Aorta (tissue), 5 donors: ENCODE measurements around the gene PLA2G3. TPM values are rescaled to one million over a fixed set of nuclear protein-coding genes. Genes with fewer than 3 reads are reported as not detected.

Experiments used
- ATAC-seq: fragments of 200-7000 bp; cut with Tn5 transposase; one replicate; pipeline ENCODE4 v1.9.1; 2022; ENCODE audit warnings: moderate library complexity; ENCODE audit not compliant: low FRiP score
- DNase-seq, 2 donors: peaks; one replicate each; pipeline ENCODE4 v3.0.0-alpha.2; 2020
- H3K27ac ChIP-seq, 2 donors: one replicate each; pipeline ENCODE4 v1.5.1; 2013; ENCODE audit warnings: low read length in 2 of 2, mild to moderate bottlenecking in 2 of 2, moderate library complexity in 2 of 2, control low read depth in 1 of 2, inconsistent platforms in 1 of 2, low read depth in 1 of 2
- H3K27me3 ChIP-seq, 2 donors: one replicate each; pipeline ENCODE4 v1.6.1; 2013; ENCODE audit warnings: control low read depth in 1 of 2, low read length in 1 of 2, mild to moderate bottlenecking in 1 of 2, moderate library complexity in 1 of 2; ENCODE audit not compliant: insufficient read depth in 2 of 2, control insufficient read depth in 1 of 2
- H3K36me3 ChIP-seq, 2 donors: one replicate each; pipeline ENCODE4 v1.6.1; 2013; ENCODE audit warnings: control low read depth in 1 of 2, low read length in 1 of 2, mild to moderate bottlenecking in 1 of 2; ENCODE audit not compliant: insufficient read depth in 2 of 2, control insufficient read depth in 1 of 2
- H3K4me1 ChIP-seq, 2 donors: one replicate each; pipeline ENCODE4 v1.6.1; 2013; ENCODE audit warnings: low read length in 2 of 2, control low read depth in 1 of 2, mild to moderate bottlenecking in 1 of 2, moderate library complexity in 1 of 2; ENCODE audit not compliant: insufficient read depth in 2 of 2, control insufficient read depth in 1 of 2
- H3K4me3 ChIP-seq, 2 donors: one replicate each; pipeline ENCODE4 v1.5.1; 2013; ENCODE audit warnings: low read length in 2 of 2, control low read depth in 1 of 2, mild to moderate bottlenecking in 1 of 2
- H3K9me3 ChIP-seq: one replicate; pipeline ENCODE4 v1.6.1; 2013; ENCODE audit warnings: mild to moderate bottlenecking, low read length; ENCODE audit not compliant: control insufficient read depth
- WGBS, 2 donors: extraction: QIAGEN DNeasy Blood & Tissue Kit; methylation state at CpG; one replicate each; pipeline ENCODE4 v1.1.7; 2013; 5-methylcytosine and 5-hydroxymethylcytosine counted together
- intact Hi-C, 2 donors: fragments of 100-400 bp; cut with DNase I; formaldehyde crosslinking; loops; one replicate each; pipeline versions ENCODE4 v1.14.2 to v1.15.0; 2022
- polyA plus RNA-seq, 2 donors: library from polyadenylated mRNA; stranded (reverse); fragments of 200-250 nt; gene quantifications; one replicate each; pipeline ENCODE4 v1.2.3, GENCODE V29; 2013
- total RNA-seq, 2 donors: library from RNA; stranded (reverse); fragmentation: NEBNext Ultra II Directional; extraction: Animal tissue kit (Norgen Biotek cat#: 25700); gene quantifications; one replicate each; pipeline ENCODE4 v1.2.1, GENCODE V29; 2021
- donor health status: healthy with polysubstance abuse.
- donor health status: Bipolar disorder and iron deficiency.
- donor health status: DM: no; HTN: no; CAD: no.
- donor health status: DM: no; HTN: no; CAD: no.
- donor health status: DM: yes; HTN: yes; CAD: no.

The PLA2G3 gene
- total and polyA plus RNA-seq, 4 donors: 0.33 TPM; not detected in 3

- peaks cover 0 to 3% of the 10 kb centered on the region in 2 donors for H3K4me1 ChIP-seq
- H3K9me3 ChIP-seq: no peaks in the 10 kb centered on the region
- H3K4me3 ChIP-seq: no peak overlapping the region
- DNase-seq (no peak), ATAC-seq (no peak)
- H3K27me3 ChIP-seq: no peaks in the 10 kb centered on the region
- no peaks in the 10 kb centered on the region for H3K36me3 ChIP-seq
- intact Hi-C loops: loop anchor here in 1 of 2 donors (5.0 kb wide), 1 partner anchor 66 kb away; no protein-coding TSS in a partner anchor
- WGBS, 2 donors: 71% methylated on average over 3 of the region's 3 CpGs
- H3K27ac ChIP-seq: peak overlapping the region; percentile 37 to 91
Observed at GRCh38 chr22:31153357-31153756, 13.0 kb upstream of the PLA2G3 start.

GRCh38 chr22:31151872-31152271, 11.6 kb upstream of the PLA2G3 start:
- intact Hi-C loops: loop anchor here in 1 of 2 donors (5.0 kb wide), 1 partner anchor 65 kb away; no protein-coding TSS in a partner anchor
- no peak overlapping the region for H3K27ac ChIP-seq

GRCh38 chr22:31150615-31151014, 10.3 kb upstream of the PLA2G3 start:
- intact Hi-C loops: loop anchor here in 1 of 2 donors (5.0 kb wide), 1 partner anchor 63 kb away; no protein-coding TSS in a partner anchor
- WGBS, 2 donors: 76 to 91% methylated on average over 3 of the region's 3 CpGs
- no peak for DNase-seq

More at GRCh38 chr22:31151872-31152271, 11.6 kb upstream of the PLA2G3 start:
- no peaks in the 10 kb centered on the region for H3K9me3 ChIP-seq
- H3K36me3 ChIP-seq: no peaks in the 10 kb centered on the region
- peaks cover 0 to 3% of the 10 kb centered on the region in 2 donors for H3K4me1 ChIP-seq
- H3K27me3 ChIP-seq: no peaks in the 10 kb centered on the region
- DNase-seq (no peak), ATAC-seq (no peak)
- no peak overlapping the region for H3K4me3 ChIP-seq
- WGBS, 2 donors: 94 to 95% methylated on average over 2 of the region's 2 CpGs

GRCh38 chr22:31148953-31149627, 8.8 kb upstream of the PLA2G3 start:
- H3K4me1 ChIP-seq: peaks cover 0 to 3% of the 10 kb centered on the region in 2 donors
- no peak overlapping the region for H3K4me3 ChIP-seq
- 24 to 34% methylated on average over 5 of the region's 5 CpGs for WGBS, 2 donors
- H3K9me3 ChIP-seq: no peaks in the 10 kb centered on the region
- H3K36me3 ChIP-seq: no peaks in the 10 kb centered on the region
- H3K27ac ChIP-seq: peak overlapping the region; percentile 89 to 97
- intact Hi-C loops: loop anchor here (2.0 to 10.0 kb wide), 5 partner anchors 42 to 514 kb away; partner anchors contain the start of genes SELENOM (in 2 of the 2) and SLC35E4 (in 1 of the 2)
- DNase-seq (peak; percentile 80 to 86), ATAC-seq (peak; percentile 95)
- H3K27me3 ChIP-seq: no peaks in the 10 kb centered on the region

More at GRCh38 chr22:31150615-31151014, 10.3 kb upstream of the PLA2G3 start:
- Histone ChIP-seq H3K4me1 (peaks cover 0 to 3% of the 10 kb centered on the region in 2 donors), H3K27ac (no peak overlapping the region), H3K36me3 (no peaks in the 10 kb centered on the region), H3K9me3 (no peaks in the 10 kb centered on the region), H3K27me3 (no peaks in the 10 kb centered on the region), H3K4me3 (no peak overlapping the region)
- ATAC-seq: no peak

- Histone ChIP-seq H3K9me3 (no peaks in the 10 kb centered on the region), H3K27me3 (no peaks in the 10 kb centered on the region), H3K27ac (peak overlapping the region; percentile 89 to 97), H3K36me3 (no peaks in the 10 kb centered on the region), H3K4me1 (peaks cover 0 to 3% of the 10 kb centered on the region in 2 donors), H3K4me3 (no peak overlapping the region)
- intact Hi-C loops: loop anchor here (2.0 to 10.0 kb wide), 5 partner anchors 41 to 514 kb away; partner anchors contain the start of genes SELENOM (in 2 of the 2) and SLC35E4 (in 1 of the 2)
- DNase-seq: peak in 1 of 2 donors; percentile 68
- peak; percentile 70 for ATAC-seq
- WGBS, 2 donors: 4 to 5% methylated on average over 1 of the region's 1 CpG
Observed at GRCh38 chr22:31148488-31148887, 8.2 kb upstream of the PLA2G3 start.

- Histone ChIP-seq H3K36me3 (no peaks in the 10 kb centered on the region), H3K27me3 (no peaks in the 10 kb centered on the region), H3K9me3 (no peaks in the 10 kb centered on the region), H3K27ac (no peak overlapping the region), H3K4me1 (peaks cover 0 to 3% of the 10 kb centered on the region in 2 donors), H3K4me3 (no peak overlapping the region)
- ATAC-seq: no peak
- no peak for DNase-seq
- intact Hi-C loops: loop anchor here in 1 of 2 donors (10.0 kb wide), 1 partner anchor 509 kb away; the partner anchor contains the start of gene SLC35E4
Observed at GRCh38 chr22:31144223-31144622, 3.9 kb upstream of the PLA2G3 start.

- WGBS, 2 donors: 66 to 70% methylated on average over 3 of the region's 3 CpGs
- ATAC-seq (no peak), DNase-seq (peak in 1 of 2 donors; percentile 47)
- H3K4me1 ChIP-seq: peaks cover 0 to 1% of the 10 kb centered on the region in 2 donors
- H3K27ac ChIP-seq: no peak overlapping the region
- intact Hi-C loops: loop anchor here in 1 of 2 donors (10.0 kb wide), 1 partner anchor 509 kb away; the partner anchor contains the start of gene SLC35E4
- H3K9me3 ChIP-seq: no peaks in the 10 kb centered on the region
- no peak overlapping the region for H3K4me3 ChIP-seq
- H3K27me3 ChIP-seq: no peaks in the 10 kb centered on the region
- no peaks in the 10 kb centered on the region for H3K36me3 ChIP-seq
Observed at GRCh38 chr22:31143537-31143936, 3.2 kb upstream of the PLA2G3 start.

- Histone ChIP-seq H3K36me3 (no peaks in the 10 kb centered on the region), H3K9me3 (no peaks in the 10 kb centered on the region), H3K4me3 (no peak overlapping the region), H3K4me1 (no peaks in the 10 kb centered on the region), H3K27me3 (no peaks in the 10 kb centered on the region), H3K27ac (no peak overlapping the region)
- 24 to 27% methylated on average over 3 of the region's 3 CpGs for WGBS, 2 donors
- no peak for ATAC-seq
- peak in 1 of 2 donors; percentile 62 for DNase-seq
- intact Hi-C loops: loop anchor here in 1 of 2 donors (10.0 kb wide), 1 partner anchor 508 kb away; the partner anchor contains the start of gene SLC35E4
Observed at GRCh38 chr22:31143038-31143437, 2.7 kb upstream of the PLA2G3 start.
